OCI-LY1 (cell line): Measurements from ENCODE around the gene SSRP1.

Experiments
- EZH2 ChIP-seq: fragments of 200-600 bp; sonication (generic), shearing (Covaris generic); IDR thresholded peaks from 2 replicates; pipeline ENCODE4 v1.8.0; 2017; ENCODE audit warnings: borderline replicate concordance, mixed run types, mild to moderate bottlenecking, antibody characterized with exemption, low read length, moderate library complexity, mixed read lengths
- TF ChIP-seq, protein P1 (sequence below): fragments of 200-600 bp; sonication (generic), shearing (Covaris generic); IDR thresholded peaks from 2 replicates; pipeline ENCODE4 v1.5.1; 2017; ENCODE audit warnings: mild to moderate bottlenecking, antibody characterized with exemption, low read length, moderate library complexity, mixed read lengths

DNA sequence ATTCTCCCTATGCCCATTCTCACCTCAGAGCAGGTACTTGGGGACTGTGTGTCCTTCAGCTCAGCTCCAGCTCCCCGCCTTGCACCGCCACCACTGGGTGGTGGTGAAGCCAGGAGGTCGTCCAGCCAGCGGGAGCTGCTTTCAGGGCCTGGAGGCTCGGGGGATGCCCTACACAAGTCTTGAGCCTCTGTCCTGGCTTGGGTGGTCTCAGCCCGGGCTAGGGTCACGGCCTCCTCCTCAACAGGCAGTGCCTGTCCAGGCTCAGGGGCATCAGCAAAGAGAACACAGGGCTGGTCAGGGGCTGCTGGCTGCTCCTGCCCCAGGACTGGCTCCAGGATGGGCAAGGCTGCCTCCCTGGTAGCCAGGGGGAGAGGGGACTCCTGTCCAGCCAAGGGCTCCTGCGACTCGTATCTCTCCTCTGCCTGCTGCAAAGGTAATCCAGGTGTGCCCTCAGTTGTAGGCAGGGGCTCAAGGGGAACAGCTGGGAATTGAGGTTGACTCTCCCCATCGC is 23.1 kb downstream of the SSRP1 start:
- TF ChIP-seq, protein P1, sequence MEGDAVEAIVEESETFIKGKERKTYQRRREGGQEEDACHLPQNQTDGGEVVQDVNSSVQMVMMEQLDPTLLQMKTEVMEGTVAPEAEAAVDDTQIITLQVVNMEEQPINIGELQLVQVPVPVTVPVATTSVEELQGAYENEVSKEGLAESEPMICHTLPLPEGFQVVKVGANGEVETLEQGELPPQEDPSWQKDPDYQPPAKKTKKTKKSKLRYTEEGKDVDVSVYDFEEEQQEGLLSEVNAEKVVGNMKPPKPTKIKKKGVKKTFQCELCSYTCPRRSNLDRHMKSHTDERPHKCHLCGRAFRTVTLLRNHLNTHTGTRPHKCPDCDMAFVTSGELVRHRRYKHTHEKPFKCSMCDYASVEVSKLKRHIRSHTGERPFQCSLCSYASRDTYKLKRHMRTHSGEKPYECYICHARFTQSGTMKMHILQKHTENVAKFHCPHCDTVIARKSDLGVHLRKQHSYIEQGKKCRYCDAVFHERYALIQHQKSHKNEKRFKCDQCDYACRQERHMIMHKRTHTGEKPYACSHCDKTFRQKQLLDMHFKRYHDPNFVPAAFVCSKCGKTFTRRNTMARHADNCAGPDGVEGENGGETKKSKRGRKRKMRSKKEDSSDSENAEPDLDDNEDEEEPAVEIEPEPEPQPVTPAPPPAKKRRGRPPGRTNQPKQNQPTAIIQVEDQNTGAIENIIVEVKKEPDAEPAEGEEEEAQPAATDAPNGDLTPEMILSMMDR = no peak
- TF ChIP-seq EZH2 = no peak
